ENCODE measurements around the gene PKDREJ. TPM values are rescaled to one million over a fixed set of nuclear protein-coding genes. Genes with fewer than 3 reads are reported as not detected.

The PKDREJ gene
- total and polyA plus RNA-seq, 9 donors = under 0.01 to 0.17 (median 0.12) TPM; not detected in 1

DNA sequence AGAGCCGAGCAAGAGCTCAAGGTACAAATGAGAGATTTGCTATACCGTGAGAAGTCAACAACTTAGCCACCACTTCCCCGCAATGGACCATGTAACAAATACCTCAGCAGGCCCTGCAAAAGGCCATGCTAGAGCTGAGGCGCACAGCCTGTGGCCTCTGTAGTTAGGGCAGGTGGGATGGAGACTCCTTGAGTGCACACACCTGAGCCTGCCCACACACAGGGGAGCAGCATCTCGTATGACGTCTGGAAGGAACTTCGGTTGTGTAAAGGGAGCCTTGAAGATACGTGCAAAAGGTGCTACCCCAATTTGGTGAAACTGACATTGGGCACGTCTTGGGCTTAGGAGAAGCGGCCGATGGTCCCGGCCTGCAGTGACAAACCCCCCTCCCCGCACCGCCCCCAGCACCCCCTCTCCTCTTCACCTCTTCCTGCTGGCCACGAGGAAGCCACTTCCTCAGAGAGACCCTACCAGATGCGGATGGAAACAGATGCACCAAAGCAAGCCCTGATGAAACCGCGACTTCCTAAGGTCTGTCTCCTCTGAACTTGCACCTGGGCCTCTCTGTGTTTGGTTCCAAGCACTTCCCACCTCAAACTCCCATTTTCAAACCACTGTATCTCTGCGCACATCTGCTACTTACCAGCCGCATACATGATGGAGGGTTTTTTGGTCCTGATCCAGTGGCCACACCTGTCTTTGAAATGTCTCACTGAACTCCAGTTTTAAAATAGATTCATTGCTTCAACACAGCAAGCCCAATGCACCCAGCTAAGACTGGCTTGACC, 23.7 kb downstream of the PKDREJ start:
- no peaks in the 10 kb centered on the region for H3K4me1 ChIP-seq (ENCODE audit: insufficient read depth)
- H3K4me3 ChIP-seq = no peak overlapping the region
- intact Hi-C loops (cut with DNase I) = no loop called here
- H3K27me3 ChIP-seq = no peaks in the 10 kb centered on the region
- no peaks in the 10 kb centered on the region for H3K9me3 ChIP-seq
- WGBS, 3 donors = 88 to 93% (median 91%) methylated on average over 20 of the region's 20 CpGs
- TF ChIP-seq POLR2A (IDR thresholded peaks at IDR 0.05) = no peak
- TF ChIP-seq EP300 (IDR thresholded peaks at IDR 0.05) = no peak
- TF ChIP-seq, protein P1, sequence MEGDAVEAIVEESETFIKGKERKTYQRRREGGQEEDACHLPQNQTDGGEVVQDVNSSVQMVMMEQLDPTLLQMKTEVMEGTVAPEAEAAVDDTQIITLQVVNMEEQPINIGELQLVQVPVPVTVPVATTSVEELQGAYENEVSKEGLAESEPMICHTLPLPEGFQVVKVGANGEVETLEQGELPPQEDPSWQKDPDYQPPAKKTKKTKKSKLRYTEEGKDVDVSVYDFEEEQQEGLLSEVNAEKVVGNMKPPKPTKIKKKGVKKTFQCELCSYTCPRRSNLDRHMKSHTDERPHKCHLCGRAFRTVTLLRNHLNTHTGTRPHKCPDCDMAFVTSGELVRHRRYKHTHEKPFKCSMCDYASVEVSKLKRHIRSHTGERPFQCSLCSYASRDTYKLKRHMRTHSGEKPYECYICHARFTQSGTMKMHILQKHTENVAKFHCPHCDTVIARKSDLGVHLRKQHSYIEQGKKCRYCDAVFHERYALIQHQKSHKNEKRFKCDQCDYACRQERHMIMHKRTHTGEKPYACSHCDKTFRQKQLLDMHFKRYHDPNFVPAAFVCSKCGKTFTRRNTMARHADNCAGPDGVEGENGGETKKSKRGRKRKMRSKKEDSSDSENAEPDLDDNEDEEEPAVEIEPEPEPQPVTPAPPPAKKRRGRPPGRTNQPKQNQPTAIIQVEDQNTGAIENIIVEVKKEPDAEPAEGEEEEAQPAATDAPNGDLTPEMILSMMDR (IDR thresholded peaks at IDR 0.05) = no peak
- no peaks in the 10 kb centered on the region for H3K36me3 ChIP-seq
- DNase-seq = no peak
- H3K27ac ChIP-seq = no peak overlapping the region

DNA sequence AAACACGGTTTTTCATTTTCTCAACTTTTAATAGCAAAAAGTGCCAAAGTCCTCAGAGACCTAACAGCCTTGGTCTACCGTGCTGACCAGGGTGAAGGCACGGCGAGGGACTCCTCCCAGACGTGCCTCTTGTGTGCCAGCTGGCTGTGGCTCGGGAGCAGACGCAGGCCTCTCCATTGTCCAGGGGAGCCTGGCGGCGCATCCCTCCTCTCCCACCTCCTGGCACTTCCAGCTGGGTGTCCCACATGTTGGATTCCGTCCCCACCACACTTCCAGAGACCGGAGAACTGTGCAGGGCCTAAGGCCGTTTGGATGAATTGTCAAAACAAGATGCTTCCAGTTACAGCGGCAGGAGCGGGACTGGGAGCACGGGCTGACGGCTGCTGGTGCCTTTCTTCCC, 24.6 kb downstream of the PKDREJ start:
- WGBS, 3 donors = 91 to 92% (median 91%) methylated on average over 16 of the region's 16 CpGs
- no peak for DNase-seq
- intact Hi-C loops (cut with DNase I) = no loop called here
- Histone ChIP-seq H3K4me1 (ENCODE audit: insufficient read depth) (no peaks in the 10 kb centered on the region), H3K9me3 (no peaks in the 10 kb centered on the region), H3K27ac (no peak overlapping the region), H3K27me3 (no peaks in the 10 kb centered on the region), H3K4me3 (no peak overlapping the region), H3K36me3 (no peaks in the 10 kb centered on the region)
- TF ChIP-seq, protein P1 (IDR thresholded peaks at IDR 0.05) = no peak
- TF ChIP-seq POLR2A (IDR thresholded peaks at IDR 0.05) (no peak), EP300 (IDR thresholded peaks at IDR 0.05) (no peak)

DNA sequence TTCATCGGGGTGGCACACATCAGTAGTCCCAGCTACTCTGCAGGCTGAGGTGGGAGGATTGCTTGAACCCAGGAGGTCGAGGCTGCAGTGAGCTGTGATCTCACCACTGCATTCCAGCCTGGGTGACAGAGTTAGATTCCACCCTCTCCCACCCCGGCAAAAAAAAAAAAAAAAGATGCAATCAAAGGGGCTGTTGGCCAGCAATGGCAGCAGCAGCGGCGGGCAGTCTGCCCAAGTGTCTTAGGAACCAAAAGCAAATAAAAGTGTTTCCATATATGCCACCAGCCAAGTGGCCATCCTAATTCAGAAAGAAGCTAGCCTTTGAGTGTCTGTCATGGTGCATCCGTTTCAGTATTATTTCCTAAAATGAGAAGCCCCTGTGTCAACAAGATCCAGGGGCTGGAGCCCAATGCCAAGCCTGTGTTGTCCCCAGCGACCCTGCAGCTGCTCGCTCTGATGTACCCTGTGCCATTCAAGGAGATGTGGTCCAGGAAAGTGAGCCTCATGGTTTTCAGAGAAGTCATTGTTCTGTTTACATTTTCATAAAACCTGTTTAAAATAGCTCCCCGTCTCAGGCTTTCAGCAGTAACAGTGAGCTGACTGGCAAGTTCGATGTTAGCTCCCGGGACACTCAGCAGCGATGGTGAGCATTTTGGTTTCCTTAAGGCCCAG, 25.6 kb downstream of the PKDREJ start:
- Histone ChIP-seq H3K27me3 (no peaks in the 10 kb centered on the region), H3K9me3 (no peaks in the 10 kb centered on the region), H3K36me3 (no peaks in the 10 kb centered on the region), H3K27ac (no peak overlapping the region), H3K4me3 (no peak overlapping the region), H3K4me1 (ENCODE audit: insufficient read depth) (no peaks in the 10 kb centered on the region)
- TF ChIP-seq POLR2A (IDR thresholded peaks at IDR 0.05) = no peak
- no peak for TF ChIP-seq EP300 (IDR thresholded peaks at IDR 0.05)
- TF ChIP-seq, protein P1 (IDR thresholded peaks at IDR 0.05) = no peak
- intact Hi-C loops (cut with DNase I) = no loop called here
- DNase-seq = no peak
- WGBS, 3 donors = 83 to 87% (median 86%) methylated on average over 12 of the region's 12 CpGs

DNA sequence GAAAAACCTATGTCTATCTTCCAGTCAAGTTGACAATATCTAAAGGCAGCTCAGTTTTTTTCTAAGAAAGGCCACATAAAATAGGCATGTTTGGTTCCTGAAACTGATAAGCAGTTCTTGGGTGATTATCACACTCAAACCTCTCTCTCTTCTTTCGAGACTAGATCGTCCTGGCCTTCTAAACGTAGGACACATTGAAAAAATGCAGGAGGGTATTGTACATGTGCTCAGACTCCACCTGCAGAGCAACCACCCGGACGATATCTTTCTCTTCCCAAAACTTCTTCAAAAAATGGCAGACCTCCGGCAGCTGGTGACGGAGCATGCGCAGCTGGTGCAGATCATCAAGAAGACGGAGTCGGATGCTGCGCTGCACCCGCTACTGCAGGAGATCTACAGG, 28.2 kb downstream of the PKDREJ start:
- Histone ChIP-seq H3K4me3 (no peak overlapping the region), H3K36me3 (no peaks in the 10 kb centered on the region), H3K4me1 (ENCODE audit: insufficient read depth) (no peaks in the 10 kb centered on the region), H3K9me3 (no peaks in the 10 kb centered on the region), H3K27ac (no peak overlapping the region), H3K27me3 (no peaks in the 10 kb centered on the region)
- intact Hi-C loops (cut with DNase I) = no loop called here
- 89 to 92% (median 90%) methylated on average over 12 of the region's 12 CpGs for WGBS, 3 donors
- no peak for DNase-seq
- no peak for TF ChIP-seq EP300 (IDR thresholded peaks at IDR 0.05)
- TF ChIP-seq, protein P1 (IDR thresholded peaks at IDR 0.05) = no peak
- no peak for TF ChIP-seq POLR2A (IDR thresholded peaks at IDR 0.05)

Measured in ovary (tissue), 9 donors.